HG03521 (cell line): Measurements from ENCODE around the gene ESX1.
"Not testable (repeated sequence)": the region's sequence is repeated elsewhere in the genome, so short reads cannot be mapped to it uniquely, and the experiment has no call there.

Source experiments
- ATAC-seq: cut with Tn5 transposase; IDR thresholded peaks from one replicate; pipeline ENCODE4 v1.9.1; 2021; ENCODE audit warnings: mild to moderate bottlenecking, moderate library complexity; ENCODE audit not compliant: unreplicated experiment

The ESX1 gene

GRCh38 chrX:104254442-104255115 lies at the start of gene ESX1:
Gene ESX1, minus strand, starts transcription at chrX:104254933. Its CDS starts 84 bp downstream, at chrX:104254849.
- ATAC-seq, result no peak

- ATAC-seq, result no peak
These were observed 40.9 kb upstream of the ESX1 start for GRCh38 chrX:104295636-104296035.

GRCh38 chrX:104288961-104289360 lies 34.2 kb upstream of the ESX1 start:
- ATAC-seq, result no peak

- no peak for ATAC-seq
These were observed 33.5 kb upstream of the ESX1 start for GRCh38 chrX:104288269-104288668.

- ATAC-seq, result no peak
These were observed 30.5 kb upstream of the ESX1 start for GRCh38 chrX:104285201-104285600.

- no peak for ATAC-seq
These were observed 29.8 kb upstream of the ESX1 start for GRCh38 chrX:104284507-104284906.

- no peak for ATAC-seq
These were observed 27.5 kb upstream of the ESX1 start for GRCh38 chrX:104282166-104282725.

GRCh38 chrX:104281564-104281963 lies 26.8 kb upstream of the ESX1 start:
- ATAC-seq, result no peak

GRCh38 chrX:104280609-104281008 lies 25.9 kb upstream of the ESX1 start:
- ATAC-seq, result no peak

- no peak for ATAC-seq
These were observed 16.3 kb upstream of the ESX1 start for GRCh38 chrX:104270916-104271512.

GRCh38 chrX:104270212-104270611 lies 15.5 kb upstream of the ESX1 start:
- ATAC-seq, result no peak

GRCh38 chrX:104255465-104255864 lies 732 bp upstream of the ESX1 start:
- ATAC-seq, result no peak

GRCh38 chrX:104253567-104254441 lies 929 bp downstream of the ESX1 start:
- no peak for ATAC-seq

GRCh38 chrX:104250470-104250869 lies 4.3 kb downstream of the ESX1 start:
- no peak for ATAC-seq

GRCh38 chrX:104230060-104230459 lies 24.7 kb downstream of the ESX1 start:
- not testable (repeated sequence) for ATAC-seq

GRCh38 chrX:104211187-104211586 lies 43.5 kb downstream of the ESX1 start:
- no peak for ATAC-seq

GRCh38 chrX:104205548-104205947 lies 49.2 kb downstream of the ESX1 start:
- ATAC-seq, result no peak
